AG09309 (cell line): ENCODE measurements around the gene HERC2.
"Not testable (repeated sequence)": the region's sequence is repeated elsewhere in the genome, so short reads cannot be mapped to it uniquely, and the experiment has no call there.

ENCODE experiments used
- DNase-seq: peaks from one replicate; pipeline ENCODE4 v3.0.0-alpha.2; 2010; ENCODE audit warnings: low read depth
- H3K4me3 ChIP-seq: 2 replicates; pipeline ENCODE4 v1.5.1; 2011; ENCODE audit warnings: mild to moderate bottlenecking, low read depth, low read length, moderate library complexity; ENCODE audit not compliant: control insufficient read depth
- CTCF ChIP-seq: IDR thresholded peaks from 2 replicates; pipeline ENCODE4 v1.5.1; 2011; ENCODE audit warnings: mild to moderate bottlenecking, low read depth, low read length, inconsistent platforms; ENCODE audit not compliant: insufficient read depth, control insufficient read depth; ENCODE audit errors: missing control alignments

Gene HERC2

GRCh38 chr15:28140062-28140461 lies 181.9 kb downstream of the HERC2 start:
- DNase-seq = no peak
- no peak overlapping the region for H3K4me3 ChIP-seq
- no peak for TF ChIP-seq CTCF

- H3K4me3 ChIP-seq, DNase-seq: not testable (repeated sequence)
Observed at GRCh38 chr15:28137408-28138039, 184.5 kb downstream of the HERC2 start.

GRCh38 chr15:28136236-28136904 lies 185.6 kb downstream of the HERC2 start:
- DNase-seq, H3K4me3 ChIP-seq: not testable (repeated sequence)

- DNase-seq = no peak
- H3K4me3 ChIP-seq = no peak overlapping the region
- TF ChIP-seq CTCF = no peak
Observed at GRCh38 chr15:28133281-28133680, 188.7 kb downstream of the HERC2 start.

- no peak for TF ChIP-seq CTCF
- no peak overlapping the region for H3K4me3 ChIP-seq
- DNase-seq = no peak
Observed at GRCh38 chr15:28132524-28133275, 189.3 kb downstream of the HERC2 start.

- TF ChIP-seq CTCF = no peak
Observed at GRCh38 chr15:28131946-28132345, 190.0 kb downstream of the HERC2 start.

GRCh38 chr15:28131400-28131799 lies 190.6 kb downstream of the HERC2 start:
- H3K4me3 ChIP-seq = no peak overlapping the region
- no peak for DNase-seq
- TF ChIP-seq CTCF = no peak

More at GRCh38 chr15:28131946-28132345, 190.0 kb downstream of the HERC2 start:
- no peak for DNase-seq
- no peak overlapping the region for H3K4me3 ChIP-seq

GRCh38 chr15:28130651-28131050 lies 191.3 kb downstream of the HERC2 start:
- DNase-seq = no peak
- H3K4me3 ChIP-seq = no peak overlapping the region
- TF ChIP-seq CTCF = no peak
